HG02759 (cell line): ENCODE measurements around the gene NPM1.

Experiments used
- ATAC-seq: cut with Tn5 transposase; IDR thresholded peaks from one replicate; pipeline ENCODE4 v1.9.1; 2021; ENCODE audit warnings: mild to moderate bottlenecking, moderate library complexity; ENCODE audit not compliant: unreplicated experiment

NPM1 gene

GRCh38 chr5:171447226-171447625, 59.6 kb downstream of the NPM1 start:
- no peak for ATAC-seq

- ATAC-seq = no peak
These were observed 61.8 kb downstream of the NPM1 start for GRCh38 chr5:171449426-171449825.

DNA sequence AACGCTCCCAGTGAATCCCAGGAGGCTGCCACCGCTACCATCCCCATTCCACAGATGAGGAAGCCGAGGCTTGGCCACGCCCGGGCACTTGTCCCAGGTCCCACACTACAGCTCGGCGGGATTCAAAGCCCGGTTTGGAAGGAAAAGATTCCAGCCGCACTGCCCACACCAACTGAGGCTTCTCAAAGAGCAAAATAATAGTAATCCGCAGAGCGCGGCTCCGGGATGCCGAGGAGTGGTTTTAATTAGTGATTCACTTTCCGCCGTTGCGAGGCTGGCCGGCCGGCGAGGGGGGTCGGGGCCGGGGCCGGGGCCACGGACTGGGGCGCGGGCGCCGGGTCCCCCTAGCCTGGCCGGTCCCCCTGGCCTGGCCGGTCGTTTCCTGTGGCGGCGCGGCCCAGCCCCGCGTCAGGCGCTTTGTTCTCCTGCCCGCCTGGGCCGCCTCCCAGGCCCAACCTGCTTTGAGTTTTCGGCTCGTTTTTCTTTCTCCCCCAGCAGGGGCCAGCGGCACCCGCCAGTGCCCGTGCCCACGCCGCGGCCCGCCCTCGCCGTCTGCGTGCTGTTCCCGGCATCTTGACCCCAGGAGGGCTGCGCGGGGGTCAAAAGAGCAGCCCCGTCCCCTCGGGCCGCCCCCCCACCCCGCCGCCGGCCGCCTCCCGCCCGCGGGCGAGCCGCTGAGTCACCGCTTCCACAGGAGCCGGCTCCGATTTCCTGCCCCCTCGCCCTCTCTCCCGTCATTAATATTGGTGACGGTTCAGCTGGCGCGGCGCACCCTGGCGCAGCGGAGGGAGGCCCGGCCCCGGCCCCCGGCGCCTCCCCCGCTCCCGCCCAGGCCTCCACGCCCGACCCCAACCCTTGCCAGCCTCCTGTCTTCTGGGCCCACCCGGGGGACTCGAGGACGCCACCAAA, 63.0 kb downstream of the NPM1 start:
- no peak for ATAC-seq

DNA sequence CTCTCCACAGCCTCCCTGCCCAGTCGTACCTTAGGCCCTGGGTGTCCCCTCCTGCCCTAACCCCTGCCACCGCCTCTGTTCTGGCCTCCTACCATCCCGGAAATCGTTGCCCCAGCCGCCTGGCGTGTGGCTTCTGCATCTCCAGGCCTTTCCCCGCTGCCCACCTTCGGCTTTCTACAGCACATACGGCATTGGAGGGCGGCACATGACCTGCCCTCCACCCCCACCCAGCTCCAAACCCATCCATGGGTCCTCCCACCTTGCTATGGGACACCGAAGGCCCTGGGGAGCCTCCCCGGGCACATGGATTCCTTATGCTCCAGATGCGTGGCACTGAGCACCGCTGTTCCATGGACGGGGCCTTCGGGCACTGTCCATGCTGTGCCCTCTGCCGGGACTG, 63.8 kb downstream of the NPM1 start:
- no peak for ATAC-seq

DNA sequence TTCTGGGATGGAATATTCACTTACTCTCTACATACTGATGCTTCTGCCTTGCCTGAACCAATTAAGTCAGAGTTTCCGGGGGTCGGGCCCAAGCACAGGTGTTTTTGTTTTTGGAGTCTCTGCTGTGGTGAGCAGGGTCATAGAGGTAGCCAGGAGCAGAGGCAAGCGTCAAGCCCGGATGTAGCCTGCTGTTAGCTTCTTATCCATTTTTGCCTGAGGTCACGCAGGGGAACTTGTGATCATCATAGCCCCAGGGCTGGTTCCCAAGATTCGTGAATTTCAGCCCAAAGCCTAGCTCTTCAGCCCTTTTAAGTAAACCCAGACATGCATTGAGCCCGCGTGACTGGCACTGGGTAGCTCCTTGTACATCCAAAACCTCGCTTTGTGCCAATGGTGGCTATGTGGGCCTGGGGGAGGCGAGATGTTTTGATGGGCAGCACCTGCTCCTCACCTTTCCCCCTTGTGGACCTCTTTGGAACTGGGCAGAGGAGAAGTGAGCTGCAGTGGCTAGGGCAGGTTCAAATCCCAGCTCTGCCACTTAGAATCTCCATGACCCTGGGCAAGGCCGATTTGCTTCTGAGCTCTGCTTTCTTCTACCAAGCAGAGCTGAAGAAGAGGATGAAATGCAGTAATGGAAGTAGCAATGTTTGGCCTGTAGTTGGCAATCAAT, 65.5 kb downstream of the NPM1 start:
- no peak for ATAC-seq

- ATAC-seq = no peak
These were observed 66.3 kb downstream of the NPM1 start for GRCh38 chr5:171453988-171454387.

GRCh38 chr5:171454549-171454948, 66.9 kb downstream of the NPM1 start:
- no peak for ATAC-seq

DNA sequence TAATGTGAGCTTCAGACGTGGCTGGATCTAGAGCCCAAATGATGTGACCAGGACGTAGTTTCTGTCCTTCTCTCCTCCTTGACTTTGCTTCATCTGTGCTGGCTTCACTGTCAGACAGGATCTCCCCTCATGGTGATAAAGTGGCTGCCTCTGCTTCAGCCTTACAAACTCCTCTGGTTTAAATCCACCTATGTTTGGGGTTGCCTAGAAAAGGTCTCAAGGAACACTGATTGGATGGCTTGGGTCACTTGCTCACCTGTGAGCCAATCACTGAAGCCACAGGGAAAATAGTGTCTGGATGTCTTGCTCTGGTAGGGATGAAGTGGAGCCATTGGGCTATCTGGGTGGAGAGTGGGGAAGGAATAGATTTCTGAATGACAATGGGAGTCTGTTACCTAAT, 67.9 kb downstream of the NPM1 start:
- ATAC-seq = no peak

DNA sequence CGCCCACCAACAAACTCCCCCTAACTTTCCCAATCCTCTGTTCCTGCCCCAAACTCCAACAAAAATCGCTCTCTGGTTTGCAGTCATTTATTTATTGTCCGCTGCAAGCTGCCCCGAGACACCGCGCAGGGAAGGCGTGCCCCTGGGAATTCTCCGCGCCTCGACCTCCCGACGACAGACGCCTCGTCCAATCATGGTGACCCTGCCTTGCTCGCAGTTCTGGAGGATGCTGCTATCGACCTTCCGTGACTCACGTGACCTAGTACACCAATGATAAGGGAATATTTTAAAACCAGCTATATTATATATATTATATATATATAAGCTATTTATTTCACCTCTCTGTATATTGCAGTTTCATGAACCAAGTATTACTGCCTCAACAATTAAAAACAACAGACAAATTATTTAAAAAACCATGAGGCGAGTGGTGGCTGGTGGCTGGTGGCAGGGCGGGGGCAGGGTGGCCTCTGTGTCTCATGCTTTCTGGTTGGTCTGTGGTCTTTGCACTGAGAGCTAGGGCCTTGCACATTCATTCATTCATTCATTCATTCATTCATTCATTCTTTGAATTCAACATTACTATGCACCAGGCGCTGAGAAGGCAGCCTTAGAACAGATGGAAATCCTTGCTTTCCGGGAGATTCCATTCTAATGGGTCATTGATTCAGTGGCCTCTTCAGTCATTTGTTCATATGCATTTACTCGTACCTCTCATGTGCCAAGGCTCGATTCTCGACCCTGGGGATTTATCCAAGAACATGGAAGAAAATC, 69.7 kb downstream of the NPM1 start:
- no peak for ATAC-seq

DNA sequence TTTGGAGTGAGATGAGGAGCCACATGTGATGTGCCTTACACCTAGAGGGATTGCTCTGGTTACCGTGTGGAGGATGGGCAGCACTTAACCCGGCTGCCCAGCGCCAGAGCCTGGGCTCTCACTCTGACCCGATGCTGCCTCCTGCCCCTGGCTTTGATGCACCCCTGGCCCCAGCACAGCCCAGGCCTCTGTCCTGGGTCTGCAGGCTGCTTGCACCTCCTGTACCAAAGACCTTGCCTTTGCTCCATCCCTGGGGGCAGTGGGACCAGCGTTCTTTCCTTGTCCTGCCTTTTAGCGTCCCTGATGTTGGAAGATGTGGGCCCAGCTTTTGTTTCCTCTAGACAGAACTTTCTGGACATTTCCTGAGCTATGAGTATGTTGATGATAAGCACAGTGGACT, 72.2 kb downstream of the NPM1 start:
- ATAC-seq = no peak
